ENCODE data around the gene HIVEP3. TPM values are rescaled to one million over a fixed set of nuclear protein-coding genes. Genes with fewer than 3 reads are reported as not detected.

HIVEP3 gene
- total RNA-seq, 3 donors from 2014 or later: 107 to 117 (median 114) TPM

DNA sequence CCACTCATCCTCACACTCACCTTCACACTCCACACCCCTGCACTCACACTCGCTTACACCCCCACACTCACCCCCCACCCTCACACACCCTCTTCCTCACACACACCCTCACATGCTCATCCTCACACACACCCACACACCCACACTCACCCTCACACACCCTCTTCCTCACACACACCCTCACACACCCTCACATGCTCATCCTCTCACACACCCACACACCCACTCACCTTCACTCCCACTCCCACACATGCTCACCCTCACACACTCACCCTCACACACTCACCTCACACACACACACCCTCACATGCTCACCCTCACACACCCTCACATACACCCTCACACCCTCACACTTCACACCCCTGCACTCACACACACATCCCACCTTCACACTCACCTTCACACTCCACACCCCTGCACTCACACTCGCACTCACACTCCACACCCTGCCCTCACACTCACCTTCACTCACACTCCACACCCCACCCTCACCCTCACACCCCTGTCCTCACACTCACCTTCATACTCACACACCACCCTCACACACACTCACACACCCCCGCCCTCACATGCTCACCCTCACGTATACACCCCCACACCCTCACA lies 391.7 kb downstream of the HIVEP3 start:
- H3K27me3 Mint-ChIP-seq (ENCODE audit: low read depth): no peaks in the 10 kb centered on the region
- DNase-seq: no peak
- no peak for ATAC-seq
- no peaks in the 10 kb centered on the region for H3K9me3 Mint-ChIP-seq
- peaks cover 26% of the 10 kb centered on the region for H3K36me3 Mint-ChIP-seq (ENCODE audit: insufficient read depth)
- no peak overlapping the region for H3K4me3 Mint-ChIP-seq
- no peaks in the 10 kb centered on the region for H3K4me1 Mint-ChIP-seq (ENCODE audit: low read depth)

DNA sequence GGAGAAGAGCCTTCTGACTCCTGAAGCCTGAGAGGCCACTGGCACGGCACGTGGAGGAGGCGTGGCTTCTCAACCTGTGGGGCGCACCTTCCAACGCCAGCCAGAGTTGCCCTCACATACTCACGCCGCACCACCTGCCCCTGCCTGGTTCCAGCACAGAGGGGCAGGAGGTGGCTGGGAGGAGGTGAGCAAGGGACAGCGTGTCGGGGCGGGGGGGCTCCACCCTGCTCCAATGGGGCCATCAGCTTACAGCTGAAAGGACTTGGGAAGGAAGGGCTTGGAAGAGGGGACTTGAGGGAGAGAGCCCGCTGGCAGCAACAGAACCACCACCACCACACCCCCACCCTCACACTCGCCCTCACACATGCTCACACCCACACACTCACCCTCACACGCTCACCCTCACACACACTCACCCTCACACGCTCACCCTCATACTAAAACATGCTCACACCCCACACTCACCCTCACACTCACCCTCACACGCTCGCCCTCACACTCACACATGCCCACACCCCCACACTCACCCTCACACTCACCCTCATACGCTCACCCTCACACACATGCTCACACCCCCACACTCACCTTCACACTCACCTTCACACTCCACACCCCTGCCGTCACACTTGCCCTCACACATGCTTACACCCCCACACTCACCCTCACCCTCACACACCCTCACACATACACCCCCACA lies 392.7 kb downstream of the HIVEP3 start:
- Mint-ChIP-seq H3K4me3 (no peak overlapping the region), H3K9me3 (no peaks in the 10 kb centered on the region), H3K27me3 (ENCODE audit: low read depth) (no peaks in the 10 kb centered on the region), H3K36me3 (ENCODE audit: insufficient read depth) (peaks cover 26% of the 10 kb centered on the region), H3K4me1 (ENCODE audit: low read depth) (no peaks in the 10 kb centered on the region)
- DNase-seq (no peak), ATAC-seq (no peak)

- Mint-ChIP-seq H3K4me1 (ENCODE audit: low read depth) (no peaks in the 10 kb centered on the region), H3K36me3 (ENCODE audit: insufficient read depth) (peaks cover 28% of the 10 kb centered on the region), H3K4me3 (no peak overlapping the region)
These were observed 393.7 kb downstream of the HIVEP3 start for GRCh38 chr1:41524676-41525675.

DNA sequence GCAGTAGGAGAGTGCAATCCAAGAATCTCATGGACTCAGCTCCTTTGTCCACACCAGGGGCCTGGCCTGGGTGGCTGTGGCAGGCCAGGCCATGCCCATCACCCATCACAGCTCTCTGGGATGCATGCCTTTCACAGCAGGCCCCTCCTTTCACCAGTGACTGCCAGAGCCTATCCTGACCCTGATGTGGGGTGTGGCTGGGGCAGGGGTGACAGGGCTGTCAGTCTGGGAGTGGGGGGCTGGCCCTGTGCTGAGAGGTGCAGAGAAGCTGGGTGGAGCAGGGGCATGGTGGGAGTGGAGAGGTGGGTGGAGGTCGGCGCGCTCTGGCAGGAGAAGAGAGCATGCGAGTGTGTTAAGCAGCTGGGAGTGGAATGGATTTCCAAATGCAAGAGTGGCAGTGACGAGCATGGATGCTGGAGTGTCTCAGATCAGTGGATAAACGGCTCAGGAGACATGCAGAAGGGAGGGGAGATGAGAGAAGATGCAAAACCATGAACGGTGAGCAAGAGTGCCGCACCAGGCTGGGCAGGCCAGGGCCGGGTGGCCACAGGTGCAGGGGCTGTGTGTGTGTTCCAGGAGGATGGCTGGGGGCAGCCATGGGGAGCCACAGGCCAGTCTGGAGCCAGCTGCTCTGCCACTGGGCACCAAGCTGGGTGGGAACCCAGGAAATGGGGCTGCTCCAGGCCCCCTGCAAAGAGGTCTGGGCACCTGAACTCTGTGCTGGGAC lies 394.6 kb downstream of the HIVEP3 start:
- no peaks in the 10 kb centered on the region for H3K9me3 Mint-ChIP-seq
- no peaks in the 10 kb centered on the region for H3K4me1 Mint-ChIP-seq (ENCODE audit: low read depth)
- no peak for ATAC-seq
- no peaks in the 10 kb centered on the region for H3K27me3 Mint-ChIP-seq (ENCODE audit: low read depth)
- peaks cover 34% of the 10 kb centered on the region for H3K36me3 Mint-ChIP-seq (ENCODE audit: insufficient read depth)
- no peak overlapping the region for H3K4me3 Mint-ChIP-seq
- DNase-seq: no peak

More at GRCh38 chr1:41524676-41525675, 393.7 kb downstream of the HIVEP3 start:
- Mint-ChIP-seq H3K27me3 (ENCODE audit: low read depth) (no peaks in the 10 kb centered on the region), H3K9me3 (no peaks in the 10 kb centered on the region)
- no peak for ATAC-seq
- DNase-seq: no peak

- ATAC-seq: no peak
- Mint-ChIP-seq H3K9me3 (no peaks in the 10 kb centered on the region), H3K4me3 (no peak overlapping the region), H3K27me3 (ENCODE audit: low read depth) (no peaks in the 10 kb centered on the region), H3K4me1 (ENCODE audit: low read depth) (no peaks in the 10 kb centered on the region), H3K36me3 (ENCODE audit: insufficient read depth) (peaks cover 36% of the 10 kb centered on the region)
- no peak for DNase-seq
These were observed 395.7 kb downstream of the HIVEP3 start for GRCh38 chr1:41523071-41523470.

GRCh38 chr1:41521766-41522165 lies 397.0 kb downstream of the HIVEP3 start:
- no peak for DNase-seq
- Mint-ChIP-seq H3K9me3 (no peaks in the 10 kb centered on the region), H3K36me3 (ENCODE audit: insufficient read depth) (peaks cover 38% of the 10 kb centered on the region), H3K27me3 (ENCODE audit: low read depth) (no peaks in the 10 kb centered on the region), H3K4me1 (ENCODE audit: low read depth) (peaks cover 4% of the 10 kb centered on the region), H3K4me3 (no peak overlapping the region)
- ATAC-seq: no peak

DNA sequence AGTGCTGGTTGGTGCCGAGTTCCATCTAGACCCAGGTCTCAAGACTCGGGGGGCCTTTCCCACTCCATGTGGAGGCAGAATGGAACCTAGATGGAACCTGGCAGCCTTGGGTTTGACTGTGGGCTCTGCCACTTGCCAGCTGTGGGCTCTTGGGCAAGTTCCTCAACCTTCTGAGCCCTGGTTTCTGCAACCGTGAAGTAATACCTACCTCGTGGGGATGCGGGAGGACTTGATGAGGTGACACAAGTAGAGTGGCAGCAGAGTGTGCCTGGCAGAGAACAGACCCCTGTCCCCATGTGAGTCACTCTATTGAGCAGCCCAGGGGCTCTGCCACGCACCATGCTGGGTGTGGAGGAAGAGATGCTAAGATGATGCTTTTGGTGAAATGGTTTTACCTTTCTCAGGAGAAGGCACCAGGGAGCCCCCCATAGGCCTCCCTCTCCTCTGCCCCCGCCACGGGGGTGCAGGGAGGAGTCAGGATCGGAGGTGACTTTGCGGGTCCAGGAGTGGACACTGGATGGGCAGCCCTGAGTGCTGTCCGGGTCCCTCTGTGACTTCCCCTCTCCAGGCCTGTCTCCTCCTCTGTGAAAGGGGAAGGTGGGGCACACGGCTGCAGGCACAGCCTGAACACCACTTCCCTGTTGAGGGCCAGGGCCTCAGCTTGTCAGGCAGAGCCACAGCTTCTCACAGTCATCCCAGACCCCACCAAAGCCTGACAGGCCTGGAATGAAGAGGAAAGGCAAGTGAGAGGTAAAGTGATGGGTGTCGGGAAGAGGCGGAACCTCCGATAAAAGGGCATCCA lies 397.6 kb downstream of the HIVEP3 start:
- Mint-ChIP-seq H3K9me3 (no peaks in the 10 kb centered on the region), H3K4me3 (no peak overlapping the region), H3K27me3 (ENCODE audit: low read depth) (no peaks in the 10 kb centered on the region), H3K36me3 (ENCODE audit: insufficient read depth) (peaks cover 38% of the 10 kb centered on the region), H3K4me1 (ENCODE audit: low read depth) (peaks cover 5% of the 10 kb centered on the region)
- no peak for ATAC-seq
- DNase-seq: no peak

- no peak overlapping the region for H3K4me3 Mint-ChIP-seq
- DNase-seq (no peak), ATAC-seq (no peak)
- H3K4me1 Mint-ChIP-seq (ENCODE audit: low read depth): peaks cover 5% of the 10 kb centered on the region
- no peaks in the 10 kb centered on the region for H3K9me3 Mint-ChIP-seq
- H3K27me3 Mint-ChIP-seq (ENCODE audit: low read depth): no peaks in the 10 kb centered on the region
- peaks cover 38% of the 10 kb centered on the region for H3K36me3 Mint-ChIP-seq (ENCODE audit: insufficient read depth)
These were observed 399.1 kb downstream of the HIVEP3 start for GRCh38 chr1:41519667-41520066.

GRCh38 chr1:41518471-41518870 lies 400.3 kb downstream of the HIVEP3 start:
- DNase-seq (no peak), ATAC-seq (no peak)
- Mint-ChIP-seq H3K4me1 (ENCODE audit: low read depth) (peaks cover 5% of the 10 kb centered on the region), H3K36me3 (ENCODE audit: insufficient read depth) (peaks cover 36% of the 10 kb centered on the region), H3K9me3 (no peaks in the 10 kb centered on the region), H3K27me3 (ENCODE audit: low read depth) (no peaks in the 10 kb centered on the region), H3K4me3 (no peak overlapping the region)

- Mint-ChIP-seq H3K9me3 (no peaks in the 10 kb centered on the region), H3K27me3 (ENCODE audit: low read depth) (no peaks in the 10 kb centered on the region), H3K4me3 (no peak overlapping the region), H3K4me1 (ENCODE audit: low read depth) (peaks cover 5% of the 10 kb centered on the region), H3K36me3 (ENCODE audit: insufficient read depth) (peaks cover 26% of the 10 kb centered on the region)
- ATAC-seq (no peak), DNase-seq (no peak)
These were observed 401.7 kb downstream of the HIVEP3 start for GRCh38 chr1:41517062-41517438.

DNA sequence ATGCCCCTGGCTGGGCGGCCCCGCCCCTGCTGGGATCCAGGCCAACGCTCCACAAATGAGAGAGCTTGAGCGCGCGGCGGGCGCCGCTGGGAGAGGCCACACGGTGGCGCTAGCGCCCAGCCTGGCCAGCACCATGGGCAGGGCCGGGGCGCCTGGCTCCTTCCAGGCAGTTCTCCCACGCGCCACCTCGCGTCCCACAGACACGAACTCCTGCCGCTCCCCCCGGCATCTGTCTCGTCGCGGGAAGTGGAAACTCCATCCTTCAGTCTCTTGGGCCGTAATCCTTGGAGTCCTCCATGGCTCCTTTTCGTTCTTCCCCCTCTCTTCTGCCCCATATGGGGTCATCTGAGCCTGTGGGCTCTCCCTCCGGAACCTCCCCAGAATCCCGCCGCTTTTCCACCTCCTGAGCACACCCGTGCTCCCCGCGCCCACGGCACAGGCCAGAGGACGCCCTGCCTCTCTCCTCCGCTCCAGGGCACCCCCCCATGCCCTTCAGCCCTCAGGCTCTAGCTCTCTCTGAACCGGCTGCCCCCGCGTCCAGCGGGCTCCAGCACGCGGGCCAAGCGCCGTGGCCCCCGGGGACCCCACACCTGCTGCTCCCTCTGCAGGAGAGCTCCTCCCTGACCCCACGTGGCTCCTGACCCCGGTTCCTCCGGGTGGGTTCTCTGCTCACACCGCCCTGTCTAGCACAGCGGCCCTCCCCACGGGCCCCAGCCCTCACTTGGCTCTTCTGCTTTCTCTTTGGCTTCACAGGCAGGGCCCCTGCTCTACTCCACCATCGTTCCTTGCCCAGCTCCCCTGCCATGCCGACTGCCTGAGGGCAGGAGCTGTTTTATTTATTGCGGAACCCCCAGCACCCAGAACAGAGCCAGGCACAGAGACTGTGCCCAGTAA lies 402.3 kb downstream of the HIVEP3 start:
- Mint-ChIP-seq H3K27me3 (ENCODE audit: low read depth) (no peaks in the 10 kb centered on the region), H3K9me3 (no peaks in the 10 kb centered on the region), H3K4me1 (ENCODE audit: low read depth) (peaks cover 5% of the 10 kb centered on the region), H3K4me3 (peak overlapping the region; percentile 29), H3K36me3 (ENCODE audit: insufficient read depth) (peaks cover 31% of the 10 kb centered on the region)
- ATAC-seq (peak; percentile 70 to 82), DNase-seq (peak; percentile 49)

GRCh38 chr1:41515778-41516167 lies 402.9 kb downstream of the HIVEP3 start:
- H3K9me3 Mint-ChIP-seq: no peaks in the 10 kb centered on the region
- no peak for ATAC-seq
- DNase-seq: no peak
- H3K36me3 Mint-ChIP-seq (ENCODE audit: insufficient read depth): peaks cover 33% of the 10 kb centered on the region
- no peak overlapping the region for H3K4me3 Mint-ChIP-seq
- peaks cover 5% of the 10 kb centered on the region for H3K4me1 Mint-ChIP-seq (ENCODE audit: low read depth)
- no peaks in the 10 kb centered on the region for H3K27me3 Mint-ChIP-seq (ENCODE audit: low read depth)

Measured in activated T-cell treated with anti-CD3 and anti-CD28 coated beads, Interleukin-2, amount 50 U/mL, for 4 hours (primary cell).